ENCODE measurements around the gene ANKRD27.

ANKRD27 gene

GRCh38 chr19:32558607-32559228 lies 116.3 kb downstream of the ANKRD27 start:
- DNase-seq (ENCODE audit: low read depth in 1 of 2, low spot score in 1 of 2) = no peak

DNA sequence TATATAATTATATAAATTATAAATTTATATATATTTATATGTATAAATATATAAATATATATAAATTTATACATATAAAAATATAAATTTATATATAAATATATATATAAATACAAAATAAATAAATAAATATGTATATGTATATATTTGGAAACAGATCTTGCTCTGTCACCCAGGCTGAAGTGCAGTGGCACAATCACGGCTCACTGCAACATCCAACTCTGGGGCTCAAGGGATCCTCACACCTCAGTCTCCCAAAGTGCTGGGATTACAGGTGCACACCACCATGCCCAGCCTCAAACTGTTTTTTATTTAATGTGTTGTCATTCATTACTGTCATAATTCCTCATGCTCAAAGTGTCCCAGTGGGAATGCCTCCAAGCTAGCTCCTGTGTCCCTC lies 119.2 kb downstream of the ANKRD27 start:
- DNase-seq (ENCODE audit: low read depth in 1 of 2, low spot score in 1 of 2) = no peak

DNA sequence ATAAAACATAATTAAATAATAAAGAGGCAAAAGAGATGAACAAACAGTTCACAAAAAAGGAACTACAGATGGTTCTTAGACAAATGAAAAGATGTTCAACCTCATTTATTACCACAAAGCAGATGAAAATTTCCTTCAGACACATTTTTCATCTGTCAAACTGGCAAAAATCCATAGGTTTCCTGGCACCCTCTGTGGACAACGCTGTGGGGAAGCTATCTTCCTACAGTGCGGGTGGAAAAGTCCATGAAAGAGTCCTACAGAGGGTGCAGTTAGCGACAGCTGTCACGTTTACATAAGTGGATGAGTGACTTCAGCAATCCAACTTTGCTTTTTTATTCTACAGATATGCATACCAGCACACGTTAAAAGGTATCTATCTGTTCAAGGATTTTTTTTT lies 124.3 kb downstream of the ANKRD27 start:
- no peak for DNase-seq (ENCODE audit: low read depth in 1 of 2, low spot score in 1 of 2)

Measured in activated T-helper 1 cell treated with anti-CD3 and anti-CD28 coated beads, Interleukin-2, amount 50 U/mL, for 16 hours (primary cell).